GM19438 (cell line): Measurements from ENCODE around the gene ZBED4.
"Not testable (repeated sequence)": the region's sequence is repeated elsewhere in the genome, so short reads cannot be mapped to it uniquely, and the experiment has no call there.

Experiments
- ATAC-seq: cut with Tn5 transposase; IDR thresholded peaks from one replicate; pipeline ENCODE4 v1.9.1; 2021; ENCODE audit warnings: low read depth; ENCODE audit not compliant: unreplicated experiment

The ZBED4 gene

GRCh38 chr22:49850959-49851802, 2.5 kb upstream of the ZBED4 start:
- no peak for ATAC-seq

- ATAC-seq: not testable (repeated sequence)
Measured at GRCh38 chr22:49852568-49852897, 1.1 kb upstream of the ZBED4 start.

GRCh38 chr22:49853981-49854831, 562 bp downstream of the ZBED4 start:
- peak; percentile 27 for ATAC-seq

GRCh38 chr22:49855251-49855911, 1.7 kb downstream of the ZBED4 start:
- no peak for ATAC-seq

- ATAC-seq: no peak
Measured at GRCh38 chr22:49856343-49856742, 2.7 kb downstream of the ZBED4 start.

GRCh38 chr22:49856766-49857618, 3.3 kb downstream of the ZBED4 start:
- no peak for ATAC-seq

GRCh38 chr22:49858827-49859226, 5.2 kb downstream of the ZBED4 start:
- no peak for ATAC-seq

- ATAC-seq: no peak
Measured at GRCh38 chr22:49861642-49862495, 8.2 kb downstream of the ZBED4 start.

GRCh38 chr22:49862496-49862776, 8.8 kb downstream of the ZBED4 start:
- ATAC-seq: no peak

- ATAC-seq: no peak
Measured at GRCh38 chr22:49863931-49864330, 10.3 kb downstream of the ZBED4 start.

- no peak for ATAC-seq
Measured at GRCh38 chr22:49865156-49865555, 11.5 kb downstream of the ZBED4 start.

GRCh38 chr22:49866134-49866533, 12.5 kb downstream of the ZBED4 start:
- ATAC-seq: no peak

GRCh38 chr22:49866646-49867045, 13.0 kb downstream of the ZBED4 start:
- no peak for ATAC-seq

GRCh38 chr22:49867303-49868265, 13.9 kb downstream of the ZBED4 start:
- ATAC-seq: no peak

- ATAC-seq: no peak
Measured at GRCh38 chr22:49869086-49869830, 15.6 kb downstream of the ZBED4 start.

GRCh38 chr22:49869845-49870712, 16.4 kb downstream of the ZBED4 start:
- ATAC-seq: no peak

- ATAC-seq: no peak
Measured at GRCh38 chr22:49871482-49871881, 17.8 kb downstream of the ZBED4 start.
